Loucy (cell line): ENCODE data around the gene GIGYF2.

Experiments
- H2AFZ ChIP-seq: fragments of 200-600 bp; sonication (generic); 2 replicates; pipeline ENCODE4 v1.6.0; 2016; ENCODE audit warnings: antibody characterized with exemption, mild to moderate bottlenecking, low read length, moderate library complexity
- H3F3A ChIP-seq: fragments of 200-600 bp; 2 replicates; pipeline ENCODE4 v1.6.0; 2016; ENCODE audit warnings: antibody characterized with exemption, low read depth, mild to moderate bottlenecking
- H3K27me3 ChIP-seq: fragments of 200-600 bp; sonication (generic); 2 replicates; pipeline ENCODE4 v1.6.1; 2014; ENCODE audit warnings: low read length, mild to moderate bottlenecking; ENCODE audit not compliant: insufficient read depth, poor library complexity, severe bottlenecking
- H3K36me3 ChIP-seq: fragments of 200-600 bp; sonication (generic); 2 replicates; pipeline ENCODE4 v1.6.1; 2016; ENCODE audit warnings: low read length; ENCODE audit not compliant: insufficient read depth
- H3K4me1 ChIP-seq: fragments of 200-600 bp; sonication (generic); 2 replicates; pipeline ENCODE4 v1.5.1; 2014; ENCODE audit warnings: low read length, mild to moderate bottlenecking; ENCODE audit not compliant: insufficient read depth, poor library complexity, severe bottlenecking
- H3K4me2 ChIP-seq: fragments of 200-600 bp; sonication (generic); 2 replicates; pipeline ENCODE4 v1.6.0; 2014; ENCODE audit warnings: antibody characterized with exemption, low read length, low read depth, mild to moderate bottlenecking; ENCODE audit not compliant: poor library complexity, severe bottlenecking
- H3K4me3 ChIP-seq: fragments of 200-600 bp; sonication (generic); 2 replicates; pipeline ENCODE4 v1.5.1; 2014; ENCODE audit warnings: low read length, mild to moderate bottlenecking, mixed read lengths; ENCODE audit not compliant: poor library complexity, severe bottlenecking
- H3K79me2 ChIP-seq: fragments of 200-600 bp; sonication (generic); 2 replicates; pipeline ENCODE4 v1.6.1; 2014; ENCODE audit warnings: low read length; ENCODE audit not compliant: insufficient read depth
- H3K9ac ChIP-seq: fragments of 200-600 bp; sonication (generic); 2 replicates; pipeline ENCODE4 v1.6.0; 2014; ENCODE audit warnings: mild to moderate bottlenecking, low read depth, low read length, moderate library complexity; ENCODE audit not compliant: poor library complexity, severe bottlenecking
- H3K9me2 ChIP-seq: fragments of 200-600 bp; sonication (generic); replicated peaks from 2 replicates; pipeline ENCODE4 v1.6.1; 2016; ENCODE audit warnings: low read depth, low read length, mixed read lengths
- H3K9me3 ChIP-seq: fragments of 200-600 bp; sonication (generic); 2 replicates; pipeline ENCODE4 v1.6.1; 2014; ENCODE audit warnings: mild to moderate bottlenecking, antibody characterized with exemption, low read length, low read depth; ENCODE audit not compliant: insufficient read depth
- H4K20me1 ChIP-seq: fragments of 200-600 bp; sonication (generic); 2 replicates; pipeline ENCODE4 v1.6.0; 2014; ENCODE audit warnings: antibody characterized with exemption, low read length, mild to moderate bottlenecking; ENCODE audit not compliant: insufficient read depth, poor library complexity, severe bottlenecking
- CTCF ChIP-seq: fragments of 200-600 bp; sonication (generic); conservative IDR thresholded peaks from 2 replicates; pipeline ENCODE4 v1.5.1; 2014; ENCODE audit warnings: mild to moderate bottlenecking, antibody characterized with exemption, low read length
- EZH2phosphoT487 ChIP-seq: fragments of 200-600 bp; IDR thresholded peaks from 2 replicates; pipeline ENCODE4 v1.6.1; 2018; ENCODE audit warnings: antibody characterized with exemption, mild to moderate bottlenecking, moderate library complexity, borderline replicate concordance

GIGYF2 gene

GRCh38 chr2:232697059-232697806, at the start of gene GIGYF2:
Gene GIGYF2 (plus strand): TSS chr2:232697331. CDS start chr2:232735198, 37,867 bp downstream.
- H3K27me3 ChIP-seq = no peaks in the 10 kb centered on the region

GRCh38 chr2:232649033-232649432, 48.1 kb upstream of the GIGYF2 start:
- Histone ChIP-seq H3K9me2 (no peaks in the 10 kb centered on the region), H3F3A (no peaks in the 10 kb centered on the region), H3K4me1 (no peaks in the 10 kb centered on the region), H3K4me2 (no peak overlapping the region), H4K20me1 (no peaks in the 10 kb centered on the region), H3K36me3 (no peaks in the 10 kb centered on the region), H3K27me3 (no peaks in the 10 kb centered on the region), H2AFZ (no peak overlapping the region), H3K9ac (no peak overlapping the region), H3K4me3 (no peak overlapping the region), H3K9me3 (no peaks in the 10 kb centered on the region), H3K79me2 (no peaks in the 10 kb centered on the region)
- TF ChIP-seq CTCF (no peak), EZH2phosphoT487 (no peak)

More at GRCh38 chr2:232697059-232697806, at the start of gene GIGYF2:
- Histone ChIP-seq H3K4me3 (peak within 1 kb of the TSS; percentile 88), H3K9me2 (no peaks in the 10 kb centered on the region), H3K9ac (peak within 1 kb of the TSS; percentile 93), H3F3A (no peaks in the 10 kb centered on the region), H4K20me1 (peaks cover 36% of the 10 kb centered on the region), H3K36me3 (no peaks in the 10 kb centered on the region), H3K4me2 (peak within 1 kb of the TSS; percentile 90), H3K9me3 (no peaks in the 10 kb centered on the region), H2AFZ (peak within 1 kb of the TSS; percentile 83), H3K79me2 (peaks cover 48% of the 10 kb centered on the region), H3K4me1 (peaks cover 31% of the 10 kb centered on the region)
- TF ChIP-seq EZH2phosphoT487 (no peak), CTCF (no peak)

- no peaks in the 10 kb centered on the region for H3K79me2 ChIP-seq
- no peak overlapping the region for H2AFZ ChIP-seq
- TF ChIP-seq EZH2phosphoT487 (no peak), CTCF (no peak)
- no peak overlapping the region for H3K4me3 ChIP-seq
- no peak overlapping the region for H3K9ac ChIP-seq
- H3K4me2 ChIP-seq = no peak overlapping the region
- H3K36me3 ChIP-seq = no peaks in the 10 kb centered on the region
- H3K9me3 ChIP-seq = no peaks in the 10 kb centered on the region
- H4K20me1 ChIP-seq = no peaks in the 10 kb centered on the region
- H3K9me2 ChIP-seq = no peaks in the 10 kb centered on the region
- no peaks in the 10 kb centered on the region for H3K27me3 ChIP-seq
- no peaks in the 10 kb centered on the region for H3F3A ChIP-seq
- H3K4me1 ChIP-seq = no peaks in the 10 kb centered on the region
These were observed 44.7 kb upstream of the GIGYF2 start for GRCh38 chr2:232652505-232652851.
